HG02885 (cell line): ENCODE measurements around the gene FLNB.

Experiments used
- ATAC-seq: cut with Tn5 transposase; IDR thresholded peaks from one replicate; pipeline ENCODE4 v1.9.1; 2021; ENCODE audit warnings: mild to moderate bottlenecking; ENCODE audit not compliant: unreplicated experiment, poor library complexity

Gene FLNB

DNA sequence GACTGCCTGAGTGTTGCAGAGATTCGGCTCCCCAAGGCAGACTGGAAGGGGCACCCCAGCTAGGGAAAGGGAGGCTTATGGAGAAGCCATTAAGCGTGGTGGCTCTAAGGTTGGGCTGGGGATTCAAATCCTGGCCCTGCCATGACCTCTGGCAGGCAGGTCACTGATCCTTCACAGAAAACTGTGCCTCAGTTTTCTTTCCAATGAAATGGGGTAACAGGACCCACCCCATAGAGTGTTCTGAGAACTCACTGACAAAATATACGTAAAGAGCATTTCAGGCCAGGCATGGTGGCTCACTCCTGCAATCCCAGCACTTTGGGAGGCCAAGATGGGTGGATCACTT, 167.9 kb downstream of the FLNB start:
- no peak for ATAC-seq

- no peak for ATAC-seq
These were observed 168.7 kb downstream of the FLNB start for GRCh38 chr3:58176827-58177489.

- ATAC-seq = peak; percentile 93
These were observed 169.7 kb downstream of the FLNB start for GRCh38 chr3:58177747-58178527.

DNA sequence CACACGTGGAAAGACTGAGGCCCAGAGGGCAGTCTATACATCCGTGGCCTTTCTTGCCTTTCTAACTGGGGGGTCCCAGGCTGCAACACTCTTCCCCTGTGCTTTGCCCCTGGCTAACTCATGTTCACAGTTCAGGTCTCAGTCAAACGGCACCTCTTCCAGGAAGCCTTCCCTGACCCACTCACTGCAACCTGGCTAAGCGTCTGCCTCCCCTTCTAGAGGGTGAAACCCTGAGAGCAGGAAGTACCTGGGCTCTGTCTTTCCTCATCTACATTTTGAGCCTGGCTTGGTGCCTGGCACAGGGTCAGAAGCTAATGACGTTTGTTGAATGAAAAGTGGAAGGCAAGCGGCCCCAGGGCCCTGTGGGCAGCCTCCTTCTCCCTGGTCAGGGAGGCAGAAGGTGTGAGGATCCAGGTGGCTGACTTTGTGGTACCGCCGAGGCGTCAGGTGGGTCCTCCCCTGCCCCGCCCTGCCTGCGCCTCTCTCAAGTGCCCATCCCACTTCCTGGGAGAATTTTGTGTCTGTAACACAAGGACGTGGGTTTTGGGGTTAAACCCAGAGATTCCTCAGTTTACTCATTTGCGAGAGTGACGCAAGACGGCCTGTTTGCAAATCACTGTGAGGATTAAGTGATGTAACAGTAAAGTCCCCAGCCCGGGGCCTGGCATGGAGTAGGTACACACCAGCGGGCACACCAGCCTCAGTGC, 170.5 kb downstream of the FLNB start:
- ATAC-seq = no peak

- no peak for ATAC-seq
These were observed 171.2 kb downstream of the FLNB start for GRCh38 chr3:58179235-58180098.

- ATAC-seq = no peak
These were observed 172.1 kb downstream of the FLNB start for GRCh38 chr3:58180099-58180880.

DNA sequence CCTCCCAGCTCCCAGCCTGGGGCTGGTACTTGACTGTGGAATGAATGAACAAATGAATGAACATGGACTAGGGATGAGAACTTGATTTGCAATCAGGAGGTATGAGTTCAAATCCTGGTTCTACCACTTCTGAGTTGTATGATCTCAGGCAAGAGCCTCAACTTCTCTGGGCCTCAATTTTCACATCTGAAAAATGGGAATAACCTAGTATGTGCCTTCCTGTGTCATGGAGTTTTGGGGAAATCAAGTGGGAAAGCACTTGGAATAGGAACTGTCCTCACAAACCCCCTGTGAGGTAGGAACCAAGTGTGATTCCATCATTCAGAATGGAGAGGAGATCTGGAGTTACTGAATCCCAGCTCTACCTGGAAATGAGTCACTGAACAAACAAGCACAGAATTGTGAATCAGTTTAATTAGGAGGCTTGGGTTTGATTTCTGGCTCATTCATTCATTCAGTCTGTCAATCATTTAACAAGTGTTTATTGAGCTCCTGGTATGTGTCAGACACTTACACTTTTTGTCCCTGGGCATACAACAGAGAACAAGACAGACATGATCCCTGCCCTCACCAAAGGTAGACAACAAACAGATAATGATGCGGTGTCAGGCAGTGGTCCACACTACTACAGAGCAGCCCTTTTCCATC, 172.8 kb downstream of the FLNB start:
- no peak for ATAC-seq

GRCh38 chr3:58183221-58183620, 175.0 kb downstream of the FLNB start:
- no peak for ATAC-seq

- ATAC-seq = no peak
These were observed 175.7 kb downstream of the FLNB start for GRCh38 chr3:58183891-58184290.

DNA sequence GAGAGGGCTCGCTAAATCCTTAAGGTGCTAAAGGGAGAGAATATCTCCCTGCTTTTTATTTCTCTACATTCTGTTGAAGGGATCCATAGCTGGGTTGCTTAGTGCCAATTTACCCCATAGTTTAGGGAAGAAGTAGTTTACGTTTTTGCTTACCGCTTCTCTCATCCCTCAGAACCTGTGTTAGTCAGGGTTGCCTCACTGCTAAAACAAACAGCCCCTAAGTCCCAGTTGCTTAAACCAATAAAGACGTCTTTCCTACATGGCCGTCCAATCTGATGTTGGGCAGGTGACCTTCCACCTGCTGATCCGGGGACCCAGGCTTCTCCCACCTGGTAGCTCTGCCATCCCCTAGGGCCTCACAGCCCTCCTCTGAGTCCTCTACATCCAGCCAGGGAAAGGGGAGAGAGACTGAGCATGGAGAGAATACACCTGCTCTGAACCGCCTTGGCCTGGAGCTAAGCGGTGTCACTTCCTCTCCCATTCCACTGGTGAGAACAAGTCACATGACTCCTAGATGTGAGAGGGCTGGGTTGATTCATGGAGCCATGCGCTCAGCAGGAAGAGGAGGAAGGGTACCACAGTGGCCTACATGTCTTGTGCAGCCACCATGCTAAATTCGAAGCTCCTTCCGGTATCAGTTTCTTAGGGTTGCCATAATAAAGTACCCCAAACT, 176.2 kb downstream of the FLNB start:
- ATAC-seq = no peak

GRCh38 chr3:58184982-58185360, 176.7 kb downstream of the FLNB start:
- no peak for ATAC-seq

DNA sequence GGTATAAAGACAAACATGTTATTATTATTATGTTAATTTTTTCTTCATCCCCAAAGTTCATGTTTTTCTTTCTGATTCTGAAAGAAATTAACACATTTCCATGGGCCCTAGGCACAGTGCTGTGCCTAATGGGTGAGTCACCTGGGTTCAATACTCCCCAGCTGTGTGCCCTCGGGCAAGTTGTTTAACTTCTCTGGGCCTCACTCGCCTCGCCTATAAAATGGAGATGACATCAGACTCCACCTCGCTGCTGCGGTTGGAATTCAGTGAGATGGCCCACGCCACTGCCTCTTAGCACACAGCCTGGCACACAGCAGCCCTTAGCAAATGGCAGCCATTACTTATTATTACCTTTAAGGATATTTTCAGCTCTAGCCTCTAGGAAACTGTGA, 179.9 kb downstream of the FLNB start:
- ATAC-seq = no peak

DNA sequence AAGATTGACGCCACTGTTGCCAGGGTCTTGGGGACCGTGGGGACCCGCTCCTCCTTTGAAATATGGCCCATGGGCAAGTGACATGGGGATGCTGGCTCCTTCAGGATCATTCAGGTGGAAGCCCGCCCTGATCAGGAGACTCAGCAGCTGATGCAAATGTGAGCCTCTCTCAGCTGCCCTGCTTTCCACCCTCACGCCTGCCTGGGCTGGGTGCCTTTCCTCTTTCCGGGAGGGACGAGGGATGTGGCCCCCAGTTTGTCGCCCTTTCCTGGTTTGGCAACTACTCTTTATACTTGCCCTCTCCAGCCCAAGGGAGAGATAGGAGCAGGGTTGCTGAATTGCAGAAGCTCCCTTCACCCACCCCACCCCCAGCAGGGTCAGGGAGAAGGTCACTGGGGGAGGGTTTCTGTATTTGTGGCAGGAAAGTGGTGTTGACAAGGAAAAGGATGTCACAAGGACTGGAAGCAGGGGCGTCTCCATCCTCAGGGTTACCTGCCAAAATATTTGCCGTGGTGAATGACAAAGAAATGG, 180.8 kb downstream of the FLNB start:
- no peak for ATAC-seq

GRCh38 chr3:58189691-58190090, 181.5 kb downstream of the FLNB start:
- no peak for ATAC-seq

DNA sequence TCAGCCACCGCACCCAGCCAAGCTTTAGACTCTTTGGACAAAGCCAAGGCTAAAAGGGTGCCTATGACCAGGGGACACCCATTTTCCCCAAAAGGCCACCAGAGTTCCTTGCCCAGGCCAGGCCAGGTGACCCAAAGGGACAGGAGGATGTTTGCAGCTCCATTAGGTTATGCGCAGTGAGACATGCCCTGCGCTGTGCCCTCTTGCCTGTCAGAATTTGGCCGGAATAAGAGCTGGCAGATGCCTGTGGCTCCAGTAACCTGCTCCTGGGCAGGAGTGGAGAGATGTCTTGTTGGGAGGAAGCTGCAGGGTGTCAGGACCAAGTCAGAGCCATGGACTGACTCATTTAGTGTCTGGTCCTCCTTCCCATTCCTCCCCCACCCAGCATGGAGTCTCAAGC, 182.1 kb downstream of the FLNB start:
- no peak for ATAC-seq

DNA sequence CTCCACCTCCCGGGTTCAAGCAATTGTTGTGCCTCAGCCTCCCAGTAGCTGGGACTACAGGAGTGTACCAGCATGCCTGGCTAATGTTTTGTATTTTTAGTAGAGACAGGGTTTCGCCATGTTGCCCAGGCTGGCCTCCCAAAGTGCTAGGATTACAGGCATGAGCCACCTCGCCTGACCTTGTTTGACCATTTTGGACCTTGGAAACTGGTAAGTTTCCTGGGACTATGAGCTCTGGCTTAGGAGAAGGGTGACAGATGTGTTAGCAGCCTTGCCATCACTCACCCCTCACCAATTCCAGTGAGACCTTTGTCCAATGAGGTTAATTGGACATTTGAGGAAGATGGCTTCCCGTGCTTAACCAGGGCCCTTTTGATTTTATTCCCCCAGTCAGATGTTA, 182.7 kb downstream of the FLNB start:
- no peak for ATAC-seq

GRCh38 chr3:58191361-58191991, 183.3 kb downstream of the FLNB start:
- ATAC-seq = no peak

- ATAC-seq = no peak
These were observed 183.8 kb downstream of the FLNB start for GRCh38 chr3:58192069-58192468.
